Smooth muscle cell (in vitro differentiated cells): Measurements from ENCODE around the gene WDR45B. TPM values are rescaled to one million over a fixed set of nuclear protein-coding genes. Genes with fewer than 3 reads are reported as not detected.

Experiments
- DNase-seq: peaks from one replicate; lab custom pipeline; 2025; ENCODE audit not compliant: unreplicated experiment; lab: John Stamatoyannopoulos, UW
- H2AFZ ChIP-seq: fragments of 200-600 bp; sonication (generic); 2 replicates; pipeline ENCODE4 v1.6.0; 2016; ENCODE audit warnings: antibody characterized with exemption, low read depth, mild to moderate bottlenecking
- H3F3A ChIP-seq: fragments of 200-600 bp; sonication (generic); 2 replicates; pipeline ENCODE4 v1.6.0; 2017; ENCODE audit warnings: antibody characterized with exemption, low read depth
- H3K27ac ChIP-seq: fragments of 200-600 bp; sonication (generic); 2 replicates; pipeline ENCODE4 v1.5.1; 2016; ENCODE audit warnings: low read depth, mild to moderate bottlenecking
- H3K27me3 ChIP-seq: fragments of 200-600 bp; sonication (generic); 2 replicates; pipeline ENCODE4 v1.6.1; 2016; ENCODE audit warnings: low read depth, mild to moderate bottlenecking
- H3K36me3 ChIP-seq: fragments of 200-600 bp; sonication (generic); 2 replicates; pipeline ENCODE4 v1.5.1; 2016; ENCODE audit warnings: low read depth
- H3K4me1 ChIP-seq: fragments of 200-600 bp; sonication (generic); 2 replicates; pipeline ENCODE4 v1.5.1; 2016; ENCODE audit warnings: low read depth
- H3K4me2 ChIP-seq: fragments of 200-600 bp; sonication (generic); 2 replicates; pipeline ENCODE4 v1.6.0; 2016; ENCODE audit warnings: mild to moderate bottlenecking
- H3K4me3 ChIP-seq: fragments of 200-600 bp; sonication (generic); 2 replicates; pipeline ENCODE4 v1.5.1; 2016; ENCODE audit warnings: mild to moderate bottlenecking
- H3K79me2 ChIP-seq: fragments of 200-600 bp; sonication (generic); 2 replicates; pipeline ENCODE4 v1.6.0; 2016; ENCODE audit warnings: low read depth, mild to moderate bottlenecking
- H3K9ac ChIP-seq: fragments of 200-600 bp; sonication (generic); 2 replicates; pipeline ENCODE4 v1.6.0; 2016; ENCODE audit warnings: low read depth
- H3K9me3 ChIP-seq: fragments of 200-600 bp; sonication (generic); replicated peaks from 2 replicates; pipeline ENCODE4 v1.5.1; 2016; ENCODE audit warnings: low read depth
- H4K20me1 ChIP-seq: fragments of 200-600 bp; sonication (generic); 2 replicates; pipeline ENCODE4 v1.6.0; 2016; ENCODE audit warnings: low read depth
- CTCF ChIP-seq: fragments of 200-600 bp; sonication (generic); IDR thresholded peaks from 2 replicates; pipeline ENCODE4 v1.5.1; 2017; ENCODE audit warnings: borderline replicate concordance, mild to moderate bottlenecking, antibody characterized with exemption; ENCODE audit not compliant: insufficient read depth, poor library complexity, severe bottlenecking
- WGBS: methylation state at CpG from one replicate; pipeline ENCODE4 v1.1.7; 2016; ENCODE audit warnings: low lambda C conversion rate; 5-methylcytosine and 5-hydroxymethylcytosine counted together
- polyA plus RNA-seq: library from polyadenylated mRNA; unstranded; fragments of >200 nt; fragmentation: Nextera tagmentation; extraction: Ambion mirVana; gene quantifications from 2 replicates; pipeline ENCODE4 v1.2.1, GENCODE V29; 2016
- total RNA-seq: library from RNA; depleted of rRNA; stranded (reverse); fragments of >200 nt; gene quantifications from 2 replicates; pipeline ENCODE4 v1.2.3, GENCODE V29; 2014

Gene WDR45B
- total and polyA plus RNA-seq, 2 experiments from 2014 or later, result 73.0 to 94.6 TPM

DNA sequence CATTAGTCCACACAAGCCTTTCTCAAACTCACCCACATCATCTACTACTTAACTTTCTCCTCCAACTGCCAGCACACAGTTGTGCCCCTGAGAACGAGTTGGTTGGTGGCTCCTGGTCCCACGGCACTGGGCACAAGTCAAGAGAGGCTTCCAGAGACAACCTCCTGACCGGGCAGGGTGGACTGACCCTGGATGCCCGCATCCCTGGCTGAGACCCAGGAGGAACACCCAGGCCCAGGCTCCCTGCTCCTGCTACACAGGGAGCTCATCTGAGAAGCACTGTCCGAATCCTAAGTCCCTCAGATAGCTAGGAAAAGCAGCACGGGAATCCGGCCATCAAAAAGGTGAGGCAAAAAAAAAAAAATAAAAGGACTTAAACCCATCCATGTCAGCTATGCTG, 29.0 kb downstream of the WDR45B start:
- H2AFZ ChIP-seq, result no peak overlapping the region
- H3K27me3 ChIP-seq, result no peaks in the 10 kb centered on the region
- no peaks in the 10 kb centered on the region for H3F3A ChIP-seq
- H3K27ac ChIP-seq, result no peak overlapping the region
- H3K36me3 ChIP-seq, result peaks cover 17% of the 10 kb centered on the region
- no peaks in the 10 kb centered on the region for H3K4me1 ChIP-seq
- H3K79me2 ChIP-seq, result no peaks in the 10 kb centered on the region
- 95% methylated on average over 7 of the region's 7 CpGs for WGBS
- H4K20me1 ChIP-seq, result peaks cover 39% of the 10 kb centered on the region
- H3K9ac ChIP-seq, result no peak overlapping the region
- no peak for TF ChIP-seq CTCF
- no peak for DNase-seq
- H3K4me2 ChIP-seq, result no peak overlapping the region
- H3K4me3 ChIP-seq, result no peak overlapping the region
- H3K9me3 ChIP-seq, result no peaks in the 10 kb centered on the region

DNA sequence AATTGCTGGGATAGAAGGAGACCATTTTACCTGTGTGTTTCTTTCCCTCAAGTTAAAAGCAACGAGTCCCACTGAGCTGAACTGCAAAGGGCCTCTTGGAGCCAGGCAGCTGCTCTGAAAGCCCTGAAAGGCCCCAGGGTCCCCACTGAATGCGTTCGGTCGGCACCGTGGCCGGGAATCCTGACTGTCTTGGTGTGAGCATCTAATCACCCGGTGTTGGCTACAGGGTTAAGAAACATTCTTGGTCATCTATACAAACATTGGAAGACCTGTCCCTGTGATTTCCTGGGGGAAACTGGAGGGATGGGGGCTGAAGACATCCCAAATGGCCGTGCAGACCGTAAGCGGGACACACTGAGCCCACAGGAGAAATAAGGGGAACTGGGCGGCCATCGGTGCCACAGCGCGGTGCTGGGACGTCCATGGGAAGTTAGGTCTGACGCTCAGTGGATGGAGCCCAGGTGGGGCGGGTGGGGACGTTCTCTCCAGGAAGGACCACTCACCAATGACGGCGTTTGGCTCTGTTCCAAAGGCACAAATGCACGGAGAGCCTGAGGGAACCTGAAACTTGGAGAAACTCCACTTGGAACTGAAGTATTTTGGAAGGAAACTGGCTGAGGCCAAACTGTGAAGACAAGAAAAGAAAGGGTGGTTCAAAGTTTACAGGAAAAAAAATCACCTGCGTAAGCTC, 32.1 kb downstream of the WDR45B start:
- no peaks in the 10 kb centered on the region for H3K27me3 ChIP-seq
- TF ChIP-seq CTCF, result no peak
- H3K79me2 ChIP-seq, result no peaks in the 10 kb centered on the region
- no peak overlapping the region for H3K4me3 ChIP-seq
- H2AFZ ChIP-seq, result no peak overlapping the region
- DNase-seq, result no peak
- H3F3A ChIP-seq, result no peaks in the 10 kb centered on the region
- no peaks in the 10 kb centered on the region for H3K9me3 ChIP-seq
- 99% methylated on average over 22 of the region's 22 CpGs for WGBS
- no peak overlapping the region for H3K9ac ChIP-seq
- H3K36me3 ChIP-seq, result peaks cover 10% of the 10 kb centered on the region
- H4K20me1 ChIP-seq, result peaks cover 11% of the 10 kb centered on the region
- H3K4me1 ChIP-seq, result no peaks in the 10 kb centered on the region
- H3K4me2 ChIP-seq, result no peak overlapping the region
- no peak overlapping the region for H3K27ac ChIP-seq

DNA sequence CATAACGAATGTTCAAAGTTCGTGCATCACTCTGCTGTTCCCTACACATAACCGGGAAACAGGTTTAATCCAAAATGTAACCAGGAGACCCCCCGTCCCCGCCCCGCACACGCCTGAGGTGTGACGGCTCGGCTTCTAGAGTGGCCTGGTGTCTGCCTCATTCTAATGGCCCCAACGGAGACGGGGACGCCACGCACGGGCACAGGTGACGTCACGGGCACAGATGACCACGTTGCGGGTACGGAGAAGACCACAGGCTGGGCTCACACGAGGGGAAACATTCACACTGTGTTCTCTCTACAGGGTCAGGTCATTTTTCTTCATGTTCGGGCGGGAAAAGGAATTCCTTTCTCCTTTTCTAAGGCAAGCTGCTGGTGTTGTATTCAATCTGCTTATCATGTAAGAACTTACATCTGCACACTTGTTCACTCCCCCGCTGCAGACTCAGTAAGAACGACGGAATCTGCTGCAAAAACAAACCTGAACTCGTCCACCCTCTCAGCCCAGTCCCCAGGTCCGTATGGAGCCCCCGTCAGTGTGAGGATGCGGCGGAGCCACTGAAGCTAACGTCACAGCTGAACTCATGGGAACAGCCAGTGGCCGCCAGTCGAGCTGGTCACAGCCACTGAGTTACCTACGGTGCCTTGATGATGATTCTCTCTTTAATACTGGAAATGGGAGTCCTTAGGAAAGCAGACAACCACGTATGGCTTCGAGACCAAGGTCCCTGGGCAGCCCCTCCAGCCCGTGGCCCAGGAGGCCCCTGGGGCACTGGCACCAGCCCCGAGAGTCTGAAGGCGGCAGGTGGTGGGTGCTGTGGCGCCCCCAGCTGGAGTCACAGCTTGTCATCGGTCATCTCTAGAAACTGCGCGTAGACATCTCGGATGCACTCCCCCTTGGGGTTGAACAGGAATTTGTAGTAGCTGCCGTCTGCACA, 32.9 kb downstream of the WDR45B start:
- no peaks in the 10 kb centered on the region for H3F3A ChIP-seq
- no peak for TF ChIP-seq CTCF
- no peak overlapping the region for H3K4me2 ChIP-seq
- no peaks in the 10 kb centered on the region for H3K9me3 ChIP-seq
- H2AFZ ChIP-seq, result no peak overlapping the region
- WGBS, result 95% methylated on average over 45 of the region's 45 CpGs
- no peaks in the 10 kb centered on the region for H3K79me2 ChIP-seq
- no peaks in the 10 kb centered on the region for H3K4me1 ChIP-seq
- DNase-seq, result no peak
- no peaks in the 10 kb centered on the region for H3K27me3 ChIP-seq
- H4K20me1 ChIP-seq, result peaks cover 7% of the 10 kb centered on the region
- no peak overlapping the region for H3K27ac ChIP-seq
- no peak overlapping the region for H3K9ac ChIP-seq
- peaks cover 2% of the 10 kb centered on the region for H3K36me3 ChIP-seq
- no peak overlapping the region for H3K4me3 ChIP-seq
